Suprapubic skin (tissue), 3 donors: Measurements from ENCODE around the gene LPP.

Experiments used
- POLR2A ChIP-seq, 2 donors: fragments of 450-650 bp; IDR thresholded peaks; one replicate each; pipeline ENCODE4 v1.6.1; 2017; ENCODE audit warnings: antibody characterized with exemption in 2 of 2, mild to moderate bottlenecking in 2 of 2, moderate library complexity in 2 of 2
- TF ChIP-seq, protein P1 (sequence below), 2 donors: fragments of 200-600 bp in 1 of 2; fragments of 450-650 bp in 1 of 2; sonication (generic) in 1 of 2; IDR thresholded peaks; one replicate each; pipeline ENCODE4 v1.5.1; 2016 to 2019; ENCODE audit warnings: antibody characterized with exemption in 2 of 2, mild to moderate bottlenecking in 1 of 2, moderate library complexity in 1 of 2

DNA sequence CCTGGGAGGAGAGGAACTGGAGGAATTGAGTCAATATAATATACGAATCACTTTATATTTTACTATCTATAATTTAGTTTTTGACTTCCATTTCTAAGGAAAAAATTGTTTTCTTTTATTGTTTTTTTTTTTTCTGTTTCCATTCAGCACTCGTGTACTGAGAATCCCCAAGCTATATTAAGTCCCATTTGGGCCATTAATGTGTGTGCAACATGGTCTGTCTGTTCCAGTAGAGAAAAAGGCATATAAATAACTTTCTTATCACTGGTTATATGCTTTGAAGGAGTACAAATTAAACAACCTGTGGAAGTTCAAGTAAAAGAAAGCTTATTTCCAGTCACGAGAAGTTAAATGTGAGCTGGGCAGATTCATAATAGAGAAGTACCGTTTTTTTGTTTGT, 518.9 kb downstream of the LPP start:
- TF ChIP-seq, protein P1, sequence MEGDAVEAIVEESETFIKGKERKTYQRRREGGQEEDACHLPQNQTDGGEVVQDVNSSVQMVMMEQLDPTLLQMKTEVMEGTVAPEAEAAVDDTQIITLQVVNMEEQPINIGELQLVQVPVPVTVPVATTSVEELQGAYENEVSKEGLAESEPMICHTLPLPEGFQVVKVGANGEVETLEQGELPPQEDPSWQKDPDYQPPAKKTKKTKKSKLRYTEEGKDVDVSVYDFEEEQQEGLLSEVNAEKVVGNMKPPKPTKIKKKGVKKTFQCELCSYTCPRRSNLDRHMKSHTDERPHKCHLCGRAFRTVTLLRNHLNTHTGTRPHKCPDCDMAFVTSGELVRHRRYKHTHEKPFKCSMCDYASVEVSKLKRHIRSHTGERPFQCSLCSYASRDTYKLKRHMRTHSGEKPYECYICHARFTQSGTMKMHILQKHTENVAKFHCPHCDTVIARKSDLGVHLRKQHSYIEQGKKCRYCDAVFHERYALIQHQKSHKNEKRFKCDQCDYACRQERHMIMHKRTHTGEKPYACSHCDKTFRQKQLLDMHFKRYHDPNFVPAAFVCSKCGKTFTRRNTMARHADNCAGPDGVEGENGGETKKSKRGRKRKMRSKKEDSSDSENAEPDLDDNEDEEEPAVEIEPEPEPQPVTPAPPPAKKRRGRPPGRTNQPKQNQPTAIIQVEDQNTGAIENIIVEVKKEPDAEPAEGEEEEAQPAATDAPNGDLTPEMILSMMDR (IDR thresholded peaks at IDR 0.05): no peak
- no peak for TF ChIP-seq POLR2A (IDR thresholded peaks at IDR 0.05)
